Kidney (tissue), 14 donors: ENCODE data around the gene TCF7L1. TPM values are rescaled to one million over a fixed set of nuclear protein-coding genes. Genes with fewer than 3 reads are reported as not detected.

ENCODE experiments used
- DNase-seq, 5 donors: peaks; one replicate each; pipeline ENCODE4 v3.0.0-alpha.2; 2013 to 2020
- FAIRE-seq: peaks from 2 replicates; lab custom pipeline; 2012; peaks lifted over from hg19 to GRCh38; lab: Jason Lieb, UNC
- H3K27ac ChIP-seq, 2 donors: one replicate each; pipeline ENCODE4 v1.7.0; 2013; ENCODE audit warnings: low read depth in 2 of 2, low read length in 2 of 2, inconsistent platforms in 1 of 2
- H3K27me3 ChIP-seq: one replicate; pipeline ENCODE4 v1.7.1; 2013; ENCODE audit warnings: low read length, inconsistent platforms; ENCODE audit not compliant: control insufficient read depth, insufficient read depth
- H3K36me3 ChIP-seq, 3 donors: one replicate each; pipeline versions ENCODE4 v1.7.0 to v1.7.1; 2013; ENCODE audit warnings: low read length in 3 of 3, control low read depth in 1 of 3, inconsistent platforms in 1 of 3; ENCODE audit not compliant: insufficient read depth in 3 of 3, control insufficient read depth in 2 of 3
- H3K4me1 ChIP-seq, 3 donors: one replicate each; pipeline versions ENCODE4 v1.7.0 to v1.7.1; 2013; ENCODE audit warnings: low read length in 3 of 3, inconsistent platforms in 1 of 3, low read depth in 1 of 3; ENCODE audit not compliant: control insufficient read depth in 2 of 3, insufficient read depth in 2 of 3
- H3K4me3 ChIP-seq, 3 donors: one replicate each; pipeline versions ENCODE4 v1.7.0 to v1.8.1; 2013; ENCODE audit warnings: low read length in 3 of 3, control low read depth in 1 of 3, inconsistent platforms in 1 of 3
- H3K9ac ChIP-seq, 3 donors: one replicate each; pipeline versions ENCODE4 v1.7.0 to v1.7.1; 2013; ENCODE audit warnings: low read length in 3 of 3, control low read depth in 1 of 3, inconsistent platforms in 1 of 3
- H3K9me3 ChIP-seq, 3 donors: one replicate each; pipeline versions ENCODE4 v1.7.0 to v1.7.1; 2013; ENCODE audit warnings: low read length in 3 of 3, control low read depth in 1 of 3, inconsistent platforms in 1 of 3; ENCODE audit not compliant: control insufficient read depth in 2 of 3, insufficient read depth in 1 of 3
- intact Hi-C: fragments of 100-400 bp; cut with DNase I; formaldehyde crosslinking; loops from one replicate; pipeline ENCODE4 v1.11.1; 2022
- polyA plus RNA-seq: library from polyadenylated mRNA; stranded (reverse); fragments of 350-450 nt; fragmentation: Illumina TruSeq; extraction: RNeasy Lipid Tissue Mini Kit (QIAGEN cat#74804); gene quantifications from one replicate; pipeline ENCODE4 v1.2.3, GENCODE V29; 2014; ENCODE audit warnings: low read depth, low replicate concordance; ENCODE audit not compliant: insufficient read depth
- total RNA-seq: library from RNA; stranded (reverse); fragmentation: NEBNext Ultra II Directional; extraction: Animal tissue kit (Norgen Biotek cat#: 25700); gene quantifications from one replicate; pipeline ENCODE4 v1.2.1, GENCODE V29; 2021
- TF ChIP-seq, protein P1 (sequence below): IDR thresholded peaks from 3 replicates; pipeline ENCODE4 v1.5.1; 2012; ENCODE audit warnings: mild to moderate bottlenecking, moderate library complexity, borderline replicate concordance; ENCODE audit not compliant: insufficient read depth; ENCODE audit errors: extremely low read depth
- donor health status: control.
- donor health status: control.
- donor health status: control.
- donor health status: control.
- donor health status: control.
- donor health status: DM: yes; HTN: yes; CAD: no.
- donor health status: Normal renal cell carcinoma (clear cell type).

Gene TCF7L1
- total and polyA plus RNA-seq, 2 donors from 2014 or later = 10.2 to 12.5 TPM

DNA sequence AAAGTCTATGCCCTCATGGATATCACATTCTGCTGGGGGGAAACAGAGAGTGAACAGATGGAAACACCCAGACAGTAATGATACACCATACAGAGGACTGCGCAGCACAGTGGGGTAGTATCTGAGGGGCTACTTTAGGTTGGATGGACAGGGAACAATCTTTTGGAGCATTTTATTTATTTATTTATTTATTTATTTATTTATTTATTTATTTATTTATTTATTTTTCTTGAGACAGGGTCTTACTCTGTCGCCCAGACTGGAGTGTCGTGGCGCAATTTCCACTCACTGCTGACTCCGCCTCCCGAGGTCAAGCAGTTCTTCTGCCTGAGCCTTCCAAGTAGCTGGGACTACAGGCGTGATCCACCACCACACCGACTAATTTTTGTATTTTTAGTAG lies 105.4 kb downstream of the TCF7L1 start:
- FAIRE-seq (no peak), DNase-seq (peak in 1 of 5 donors; percentile 41)
- intact Hi-C loops = no loop called here
- TF ChIP-seq, protein P1, sequence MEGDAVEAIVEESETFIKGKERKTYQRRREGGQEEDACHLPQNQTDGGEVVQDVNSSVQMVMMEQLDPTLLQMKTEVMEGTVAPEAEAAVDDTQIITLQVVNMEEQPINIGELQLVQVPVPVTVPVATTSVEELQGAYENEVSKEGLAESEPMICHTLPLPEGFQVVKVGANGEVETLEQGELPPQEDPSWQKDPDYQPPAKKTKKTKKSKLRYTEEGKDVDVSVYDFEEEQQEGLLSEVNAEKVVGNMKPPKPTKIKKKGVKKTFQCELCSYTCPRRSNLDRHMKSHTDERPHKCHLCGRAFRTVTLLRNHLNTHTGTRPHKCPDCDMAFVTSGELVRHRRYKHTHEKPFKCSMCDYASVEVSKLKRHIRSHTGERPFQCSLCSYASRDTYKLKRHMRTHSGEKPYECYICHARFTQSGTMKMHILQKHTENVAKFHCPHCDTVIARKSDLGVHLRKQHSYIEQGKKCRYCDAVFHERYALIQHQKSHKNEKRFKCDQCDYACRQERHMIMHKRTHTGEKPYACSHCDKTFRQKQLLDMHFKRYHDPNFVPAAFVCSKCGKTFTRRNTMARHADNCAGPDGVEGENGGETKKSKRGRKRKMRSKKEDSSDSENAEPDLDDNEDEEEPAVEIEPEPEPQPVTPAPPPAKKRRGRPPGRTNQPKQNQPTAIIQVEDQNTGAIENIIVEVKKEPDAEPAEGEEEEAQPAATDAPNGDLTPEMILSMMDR = no peak
- H3K36me3 ChIP-seq = no peaks in the 10 kb centered on the region
- H3K27ac ChIP-seq = no peak overlapping the region
- H3K9me3 ChIP-seq = no peaks in the 10 kb centered on the region
- no peak overlapping the region for H3K9ac ChIP-seq
- H3K27me3 ChIP-seq = no peaks in the 10 kb centered on the region
- H3K4me1 ChIP-seq = peaks cover 4 to 12% (median 5%) of the 10 kb centered on the region in 3 donors
- H3K4me3 ChIP-seq = no peak overlapping the region

DNA sequence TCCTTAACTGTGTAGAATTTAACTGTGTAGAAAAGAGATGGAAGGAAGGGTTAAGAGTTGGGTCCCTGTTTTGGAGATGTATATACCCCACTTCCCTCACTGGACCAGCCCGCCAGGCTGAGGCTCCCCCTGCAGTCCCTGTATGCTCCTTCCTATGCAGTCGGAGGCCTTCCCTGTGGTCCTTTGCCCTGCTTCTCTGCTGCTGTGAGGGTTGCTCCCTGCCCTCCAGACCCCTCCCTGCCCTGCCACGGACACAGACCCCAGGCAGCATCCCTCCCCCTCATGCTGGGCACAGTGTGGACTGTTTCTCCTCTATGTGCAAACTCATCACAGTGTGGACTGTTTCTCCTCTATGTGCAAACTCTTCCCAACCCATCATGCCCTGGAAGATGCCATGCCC lies 105.9 kb downstream of the TCF7L1 start:
- DNase-seq (no peak), FAIRE-seq (no peak)
- Histone ChIP-seq H3K36me3 (no peaks in the 10 kb centered on the region), H3K9me3 (no peaks in the 10 kb centered on the region), H3K4me3 (no peak overlapping the region), H3K4me1 (peaks cover 5 to 12% (median 5%) of the 10 kb centered on the region in 3 donors), H3K27ac (no peak overlapping the region), H3K27me3 (no peaks in the 10 kb centered on the region), H3K9ac (no peak overlapping the region)
- TF ChIP-seq, protein P1 = no peak
- intact Hi-C loops = no loop called here

DNA sequence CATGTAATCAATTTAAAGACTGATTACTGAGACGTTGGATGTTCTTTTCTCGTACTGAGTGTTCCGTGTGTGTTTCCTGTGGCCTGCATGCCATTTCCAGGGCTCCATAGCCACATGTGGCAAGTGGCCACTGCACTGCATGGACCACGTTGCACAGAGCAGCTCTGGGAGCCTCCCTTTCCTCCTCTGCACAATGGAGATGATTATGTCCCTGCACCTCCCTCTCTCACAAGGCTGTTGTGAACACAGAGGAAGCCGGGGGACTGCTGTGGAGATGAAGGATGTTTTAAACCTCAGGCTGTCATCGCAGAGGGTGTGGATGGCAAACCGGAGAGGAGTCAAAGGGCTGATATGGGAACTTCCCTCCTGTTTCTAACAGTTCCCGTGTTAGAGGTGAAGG lies 106.9 kb downstream of the TCF7L1 start:
- no peak overlapping the region for H3K9ac ChIP-seq
- no peak overlapping the region for H3K27ac ChIP-seq
- H3K4me3 ChIP-seq = no peak overlapping the region
- FAIRE-seq = no peak
- H3K27me3 ChIP-seq = no peaks in the 10 kb centered on the region
- no peak for DNase-seq
- H3K4me1 ChIP-seq = peaks cover 5 to 12% (median 5%) of the 10 kb centered on the region in 3 donors
- TF ChIP-seq, protein P1 = no peak
- H3K9me3 ChIP-seq = no peaks in the 10 kb centered on the region
- intact Hi-C loops = no loop called here
- H3K36me3 ChIP-seq = no peaks in the 10 kb centered on the region

DNA sequence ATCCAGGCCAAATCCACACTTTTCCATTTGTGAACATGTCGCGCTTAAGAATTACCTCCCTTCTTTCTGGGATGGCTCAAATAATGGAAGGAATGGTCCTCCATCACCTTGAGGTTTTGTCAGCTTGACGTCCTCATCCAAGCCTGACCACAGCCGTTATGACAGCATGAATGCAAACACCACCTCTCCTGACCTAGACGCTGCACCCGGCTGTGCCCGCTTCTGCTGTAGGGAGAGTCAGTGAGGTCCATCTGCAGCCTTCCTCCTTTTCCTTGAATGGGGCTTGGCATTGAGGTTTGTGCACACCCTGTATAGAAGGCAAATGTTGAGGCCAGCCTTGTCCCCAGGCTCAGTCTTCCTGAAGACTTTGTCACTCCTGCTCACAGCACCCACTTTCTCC lies 109.1 kb downstream of the TCF7L1 start:
- H3K36me3 ChIP-seq = no peaks in the 10 kb centered on the region
- no peaks in the 10 kb centered on the region for H3K27me3 ChIP-seq
- no peak overlapping the region for H3K4me3 ChIP-seq
- DNase-seq (no peak), FAIRE-seq (no peak)
- H3K27ac ChIP-seq = no peak overlapping the region
- peaks cover 5 to 12% (median 5%) of the 10 kb centered on the region in 3 donors for H3K4me1 ChIP-seq
- intact Hi-C loops = no loop called here
- H3K9me3 ChIP-seq = no peaks in the 10 kb centered on the region
- no peak overlapping the region for H3K9ac ChIP-seq
- TF ChIP-seq, protein P1 = no peak
